Esophagus (tissue), 2 donors: ENCODE measurements around the gene TMPRSS6. TPM values are rescaled to one million over a fixed set of nuclear protein-coding genes. Genes with fewer than 3 reads are reported as not detected.

ENCODE experiments used
- H3K27ac ChIP-seq, 2 donors: one replicate each; pipeline ENCODE4 v1.5.1; 2013; ENCODE audit warnings: low read depth in 2 of 2, mild to moderate bottlenecking in 2 of 2, inconsistent platforms in 1 of 2, low read length in 1 of 2, moderate library complexity in 1 of 2
- H3K27me3 ChIP-seq, 2 donors: one replicate each; pipeline ENCODE4 v1.6.1; 2013; ENCODE audit warnings: low read length in 2 of 2, control low read depth in 1 of 2, mild to moderate bottlenecking in 1 of 2; ENCODE audit not compliant: insufficient read depth in 2 of 2, control insufficient read depth in 1 of 2
- H3K36me3 ChIP-seq, 2 donors: one replicate each; pipeline ENCODE4 v1.6.1; 2013; ENCODE audit warnings: low read length in 1 of 2; ENCODE audit not compliant: control insufficient read depth in 2 of 2, insufficient read depth in 2 of 2
- H3K4me1 ChIP-seq, 2 donors: one replicate each; pipeline ENCODE4 v1.6.1; 2013; ENCODE audit warnings: low read length in 1 of 2; ENCODE audit not compliant: control insufficient read depth in 2 of 2, insufficient read depth in 2 of 2
- H3K4me3 ChIP-seq, 2 donors: one replicate each; pipeline ENCODE4 v1.5.1; 2013; ENCODE audit warnings: low read length in 2 of 2, mild to moderate bottlenecking in 2 of 2, low read depth in 1 of 2, moderate library complexity in 1 of 2
- H3K9me3 ChIP-seq, 2 donors: one replicate each; pipeline ENCODE4 v1.6.1; 2013; ENCODE audit warnings: mild to moderate bottlenecking in 2 of 2, low read depth in 1 of 2, low read length in 1 of 2, moderate library complexity in 1 of 2; ENCODE audit not compliant: control insufficient read depth in 2 of 2, insufficient read depth in 1 of 2
- WGBS, 2 donors: extraction: QIAGEN DNeasy Blood & Tissue Kit; methylation state at CpG; one replicate each; pipeline ENCODE4 v1.1.7; 2013; 5-methylcytosine and 5-hydroxymethylcytosine counted together
- polyA plus RNA-seq, 2 donors: library from polyadenylated mRNA; stranded (reverse); fragments of 200-250 nt; gene quantifications; one replicate each; pipeline ENCODE4 v1.2.3, GENCODE V29; 2013
- donor health status: healthy with polysubstance abuse.
- donor health status: Bipolar disorder and iron deficiency.

The TMPRSS6 gene
- under 1 TPM; 0.04 to 0.05 TPM for polyA plus RNA-seq

- no peaks in the 10 kb centered on the region for H3K4me1 ChIP-seq
- H3K4me3 ChIP-seq, result no peak within 1 kb of the TSS
- H3K27ac ChIP-seq, result no peak within 1 kb of the TSS
- H3K27me3 ChIP-seq, result no peaks in the 10 kb centered on the region
- H3K36me3 ChIP-seq, result no peaks in the 10 kb centered on the region
- 46 to 61% methylated on average over 13 of the region's 13 CpGs for WGBS, 2 donors
- no peaks in the 10 kb centered on the region for H3K9me3 ChIP-seq
These were observed at the start of gene TMPRSS6 for GRCh38 chr22:37109242-37109917. Gene TMPRSS6, minus strand, starts transcription at chr22:37109713. Its CDS starts 6,296 bp downstream, at chr22:37103417.

- Histone ChIP-seq H3K36me3 (no peaks in the 10 kb centered on the region), H3K27ac (no peak overlapping the region), H3K9me3 (no peaks in the 10 kb centered on the region), H3K4me1 (no peaks in the 10 kb centered on the region), H3K4me3 (no peak overlapping the region), H3K27me3 (no peaks in the 10 kb centered on the region)
- WGBS, 2 donors, result 84 to 85% methylated on average over 5 of the region's 5 CpGs
These were observed 49.4 kb upstream of the TMPRSS6 start for GRCh38 chr22:37158963-37159290.

GRCh38 chr22:37157516-37158285 lies 48.2 kb upstream of the TMPRSS6 start:
- Histone ChIP-seq H3K36me3 (no peaks in the 10 kb centered on the region), H3K4me3 (no peak overlapping the region), H3K27me3 (no peaks in the 10 kb centered on the region), H3K27ac (no peak overlapping the region), H3K9me3 (no peaks in the 10 kb centered on the region), H3K4me1 (no peaks in the 10 kb centered on the region)
- 62 to 67% methylated on average over 13 of the region's 13 CpGs for whole genome bisulfite sequencing, 2 donors

GRCh38 chr22:37156686-37157435 lies 47.3 kb upstream of the TMPRSS6 start:
- Histone ChIP-seq H3K36me3 (no peaks in the 10 kb centered on the region), H3K4me1 (no peaks in the 10 kb centered on the region), H3K4me3 (no peak overlapping the region), H3K9me3 (no peaks in the 10 kb centered on the region), H3K27me3 (no peaks in the 10 kb centered on the region), H3K27ac (no peak overlapping the region)
- 84 to 85% methylated on average over 13 of the region's 13 CpGs for WGBS, 2 donors

- 97 to 98% methylated on average over 8 of the region's 8 CpGs for whole genome bisulfite sequencing, 2 donors
- H3K27me3 ChIP-seq, result no peaks in the 10 kb centered on the region
- no peak overlapping the region for H3K27ac ChIP-seq
- no peaks in the 10 kb centered on the region for H3K4me1 ChIP-seq
- no peak overlapping the region for H3K4me3 ChIP-seq
- no peaks in the 10 kb centered on the region for H3K9me3 ChIP-seq
- no peaks in the 10 kb centered on the region for H3K36me3 ChIP-seq
These were observed 46.5 kb upstream of the TMPRSS6 start for GRCh38 chr22:37155971-37156370.

GRCh38 chr22:37154925-37155712 lies 45.6 kb upstream of the TMPRSS6 start:
- no peaks in the 10 kb centered on the region for H3K4me1 ChIP-seq
- H3K27me3 ChIP-seq, result no peaks in the 10 kb centered on the region
- H3K9me3 ChIP-seq, result peaks cover 0 to under 1% of the 10 kb centered on the region in 2 donors
- no peak overlapping the region for H3K27ac ChIP-seq
- H3K36me3 ChIP-seq, result no peaks in the 10 kb centered on the region
- WGBS, 2 donors, result 78 to 85% methylated on average over 7 of the region's 7 CpGs
- no peak overlapping the region for H3K4me3 ChIP-seq

GRCh38 chr22:37153901-37154300 lies 44.4 kb upstream of the TMPRSS6 start:
- Histone ChIP-seq H3K27me3 (no peaks in the 10 kb centered on the region), H3K36me3 (no peaks in the 10 kb centered on the region), H3K4me3 (no peak overlapping the region), H3K4me1 (no peaks in the 10 kb centered on the region), H3K9me3 (peaks cover 0 to 2% of the 10 kb centered on the region in 2 donors), H3K27ac (no peak overlapping the region)
- 87 to 93% methylated on average over 6 of the region's 6 CpGs for WGBS, 2 donors

GRCh38 chr22:37151401-37151800 lies 41.9 kb upstream of the TMPRSS6 start:
- Histone ChIP-seq H3K27me3 (no peaks in the 10 kb centered on the region), H3K36me3 (no peaks in the 10 kb centered on the region), H3K9me3 (peaks cover 0 to 2% of the 10 kb centered on the region in 2 donors), H3K4me3 (no peak overlapping the region), H3K4me1 (peaks cover 0 to 2% of the 10 kb centered on the region in 2 donors), H3K27ac (no peak overlapping the region)

- no peaks in the 10 kb centered on the region for H3K27me3 ChIP-seq
- peaks cover 0 to 2% of the 10 kb centered on the region in 2 donors for H3K9me3 ChIP-seq
- no peak overlapping the region for H3K27ac ChIP-seq
- H3K4me1 ChIP-seq, result peaks cover 0 to 9% of the 10 kb centered on the region in 2 donors
- H3K4me3 ChIP-seq, result no peak overlapping the region
- H3K36me3 ChIP-seq, result no peaks in the 10 kb centered on the region
These were observed 41.2 kb upstream of the TMPRSS6 start for GRCh38 chr22:37150701-37151100.
